Measurements from ENCODE around the gene MMD.
"Not testable (repeated sequence)": the region's sequence is repeated elsewhere in the genome, so short reads cannot be mapped to it uniquely, and the experiment has no call there.

Gene MMD

GRCh38 chr17:55395803-55396505 lies 25.7 kb downstream of the MMD start:
- no peak for DNase-seq (ENCODE audit: low read depth, low spot score)

- no peak for DNase-seq (ENCODE audit: low read depth, low spot score)
These were observed 27.1 kb downstream of the MMD start for GRCh38 chr17:55394357-55395021.

- no peak for DNase-seq (ENCODE audit: low read depth, low spot score)
These were observed 29.7 kb downstream of the MMD start for GRCh38 chr17:55391764-55392467.

DNA sequence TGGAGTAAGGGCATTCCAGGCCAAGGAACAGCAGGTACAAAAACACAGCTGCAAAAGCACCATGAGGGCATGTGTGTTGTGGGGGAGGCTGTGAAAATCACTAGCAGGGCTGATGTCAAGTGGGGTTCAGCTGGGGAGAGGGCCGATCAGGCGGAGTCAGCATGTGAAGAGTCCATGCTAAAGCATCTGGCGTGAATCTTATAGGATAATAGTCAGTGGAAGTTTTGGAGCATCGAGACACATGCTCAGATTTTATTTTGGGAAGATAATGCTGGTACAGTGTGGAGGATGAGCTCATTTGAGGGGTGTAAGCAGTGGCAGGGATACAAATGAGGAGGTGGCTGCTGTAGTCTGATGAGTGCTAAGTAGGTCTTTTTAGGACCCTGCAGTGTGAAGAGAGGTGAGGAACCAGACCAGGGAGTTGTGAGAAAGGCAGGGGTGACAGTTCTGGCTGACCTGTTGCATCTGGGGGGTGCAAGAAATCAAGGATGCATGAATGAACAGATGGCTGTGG lies 30.3 kb downstream of the MMD start:
- no peak for DNase-seq (ENCODE audit: low read depth, low spot score)

DNA sequence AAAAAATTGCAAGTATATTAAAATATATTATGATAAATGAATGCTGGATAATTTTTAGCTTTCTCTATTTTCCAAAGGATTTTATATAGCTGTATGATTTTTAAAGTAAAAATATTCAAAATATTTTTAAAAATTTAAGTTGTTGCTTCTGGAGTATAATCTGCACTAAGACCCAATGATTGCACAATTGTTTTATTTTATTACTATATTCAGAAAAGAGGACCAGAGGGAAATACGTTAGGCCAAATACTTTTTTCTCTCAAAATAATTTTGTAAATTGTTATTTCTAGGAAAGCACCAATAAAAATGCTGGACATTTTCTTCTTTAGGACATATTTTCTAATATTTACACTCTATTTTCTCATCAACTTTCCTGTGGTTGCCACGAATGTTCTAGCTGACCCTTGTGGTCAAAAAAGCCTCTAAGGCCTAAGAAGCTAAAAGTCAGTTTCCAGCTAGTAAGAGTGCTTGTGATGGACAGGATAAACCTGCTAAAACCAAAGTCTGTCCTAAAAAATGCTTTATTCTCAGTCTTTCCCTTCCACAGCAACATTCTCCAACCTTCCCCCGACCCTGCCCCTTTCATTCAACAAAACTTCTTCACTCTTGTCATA lies 31.2 kb downstream of the MMD start:
- no peak for DNase-seq (ENCODE audit: low read depth, low spot score)

DNA sequence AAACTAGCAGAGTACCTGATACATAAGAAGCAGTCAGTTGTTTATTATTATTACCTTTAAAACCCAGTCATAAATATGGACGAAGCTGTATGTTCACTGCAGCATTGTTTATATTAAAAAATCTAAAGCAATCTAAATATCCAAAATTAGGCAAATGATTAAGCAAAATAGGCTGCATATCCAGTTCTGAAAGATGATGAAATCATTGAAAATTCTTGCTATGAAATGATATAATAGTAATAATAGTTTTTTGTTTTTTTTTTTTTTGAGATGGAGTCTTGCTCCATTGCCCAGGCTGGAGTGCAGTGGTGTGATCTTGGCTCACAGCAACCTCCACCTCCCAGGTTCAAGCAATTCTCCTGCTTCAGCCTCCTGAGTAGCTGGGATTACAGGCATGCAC lies 31.9 kb downstream of the MMD start:
- not testable (repeated sequence) for DNase-seq (ENCODE audit: low read depth, low spot score)

GRCh38 chr17:55388842-55389241 lies 32.8 kb downstream of the MMD start:
- DNase-seq (ENCODE audit: low read depth, low spot score) = peak; percentile 18

GRCh38 chr17:55386796-55387332 lies 34.8 kb downstream of the MMD start:
- no peak for DNase-seq (ENCODE audit: low read depth, low spot score)

DNA sequence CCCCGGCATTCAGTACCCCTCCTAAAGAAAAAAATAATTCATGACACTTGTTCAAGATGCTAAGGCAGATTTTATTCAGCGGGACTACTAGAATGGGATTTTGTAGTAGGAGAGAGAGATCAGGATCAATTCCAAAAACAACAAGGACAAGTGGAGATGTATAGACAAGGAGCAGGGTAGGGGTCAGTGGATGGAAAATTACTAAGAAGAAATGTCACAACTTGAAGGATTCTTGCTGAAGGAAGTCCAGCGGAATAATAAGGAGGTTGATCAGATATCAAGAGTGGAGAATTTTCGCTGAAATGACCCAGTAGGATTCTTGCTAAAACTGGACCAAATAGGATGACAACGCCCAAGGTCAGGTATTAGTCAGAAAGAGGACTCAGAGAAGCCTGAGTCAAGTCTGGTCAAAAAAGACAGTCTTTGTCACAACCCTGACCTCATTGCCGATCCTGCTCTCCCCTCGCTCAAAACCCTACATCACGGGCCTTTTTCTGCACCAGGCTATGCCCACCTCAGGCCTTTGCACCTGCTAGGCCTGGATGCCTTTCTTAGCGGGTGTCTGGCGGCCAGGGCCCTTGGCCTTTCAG lies 36.9 kb downstream of the MMD start:
- DNase-seq (ENCODE audit: low read depth, low spot score) = no peak

DNA sequence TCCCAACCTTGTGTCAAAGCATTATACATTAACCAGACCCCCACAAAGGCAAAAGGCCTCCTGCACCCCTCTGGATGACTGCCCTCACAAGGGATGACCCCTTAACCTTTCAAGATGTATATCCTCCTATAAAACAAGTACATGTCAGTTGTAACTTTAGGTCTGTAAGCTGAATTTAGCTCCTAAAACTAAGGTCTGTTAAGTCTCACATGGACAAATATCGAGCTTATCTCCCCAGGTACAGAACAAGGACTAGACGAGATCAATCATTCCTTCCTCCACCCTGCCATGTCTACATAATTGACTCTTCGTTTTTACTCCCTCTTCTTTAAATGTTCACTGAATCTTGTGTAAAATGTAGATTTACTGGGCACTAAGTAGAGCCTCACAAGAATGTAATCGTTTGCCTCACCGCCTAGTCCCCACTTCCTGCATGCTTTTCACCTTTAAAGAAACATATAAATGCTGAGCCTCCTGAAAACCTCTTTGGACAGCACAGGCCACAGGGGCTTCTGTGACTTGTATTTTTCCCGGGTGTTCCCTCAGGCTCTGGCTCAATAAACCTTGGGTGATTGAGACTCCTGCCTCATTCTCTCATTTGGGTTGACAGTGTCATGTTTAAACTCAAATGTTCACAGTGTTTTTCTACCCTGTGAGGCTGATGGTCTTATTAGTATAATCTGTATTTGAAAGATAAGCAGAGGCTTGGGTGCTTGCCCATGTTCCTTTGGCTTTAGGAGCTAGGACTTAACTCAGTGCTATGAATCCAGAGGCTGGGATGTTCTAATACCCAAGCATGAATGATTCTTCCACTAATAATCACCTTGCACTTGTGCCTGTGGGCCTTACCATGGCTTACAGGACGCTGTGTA lies 37.6 kb downstream of the MMD start:
- peak; percentile 34 for DNase-seq (ENCODE audit: low read depth, low spot score)

- DNase-seq (ENCODE audit: low read depth, low spot score) = no peak
These were observed 40.4 kb downstream of the MMD start for GRCh38 chr17:55381017-55381770.

DNA sequence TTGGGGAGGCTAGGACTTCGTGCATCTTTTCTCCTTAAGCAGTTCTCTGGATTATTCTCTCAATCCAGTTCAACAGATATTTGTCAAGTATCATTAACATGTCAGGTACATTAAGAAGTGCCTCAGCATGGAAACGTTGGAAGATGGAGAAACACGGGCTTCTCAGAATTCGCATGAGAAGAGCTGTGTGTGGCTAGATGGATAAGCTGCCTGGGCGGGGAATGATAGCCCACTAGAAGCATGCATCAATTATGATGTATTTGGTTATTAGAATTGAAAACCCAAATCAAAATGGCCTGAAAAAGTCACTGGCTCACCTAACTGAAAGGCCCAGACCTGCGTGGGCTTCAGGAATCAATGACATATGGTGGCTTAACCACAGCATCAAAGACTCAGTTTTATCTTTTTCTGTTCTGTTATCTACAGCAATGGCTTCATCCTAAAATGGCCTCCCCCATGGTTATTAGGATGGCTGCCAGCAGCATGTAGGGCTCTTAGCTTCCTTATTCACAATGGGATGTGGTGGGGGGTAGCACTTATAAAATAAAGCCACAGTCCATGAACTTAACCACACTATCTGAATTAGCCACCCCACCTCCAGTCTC lies 43.9 kb downstream of the MMD start:
- no peak for DNase-seq (ENCODE audit: low read depth, low spot score)

DNA sequence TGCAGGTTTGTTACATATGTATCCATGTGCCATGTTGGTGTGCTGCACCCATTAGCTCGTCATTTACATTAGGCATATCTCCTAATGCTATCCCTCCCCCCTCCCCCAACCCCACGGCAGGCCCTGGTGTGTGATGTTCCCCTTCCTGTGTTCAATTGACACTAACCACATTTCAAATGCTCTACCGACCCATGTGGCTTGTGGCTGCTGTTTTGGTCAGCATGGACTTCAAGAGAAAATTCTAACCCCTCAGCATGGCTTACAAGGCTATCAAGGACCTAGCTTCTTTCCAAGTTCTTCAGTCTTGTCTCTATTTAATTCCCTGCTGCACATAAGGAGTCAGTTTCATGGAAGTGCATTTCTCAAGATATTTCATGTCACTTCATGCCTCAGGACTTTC lies 52.9 kb downstream of the MMD start:
- no peak for DNase-seq (ENCODE audit: low read depth, low spot score)

- peak; percentile 18 for DNase-seq (ENCODE audit: low read depth, low spot score)
These were observed 55.6 kb downstream of the MMD start for GRCh38 chr17:55366020-55366481.

DNA sequence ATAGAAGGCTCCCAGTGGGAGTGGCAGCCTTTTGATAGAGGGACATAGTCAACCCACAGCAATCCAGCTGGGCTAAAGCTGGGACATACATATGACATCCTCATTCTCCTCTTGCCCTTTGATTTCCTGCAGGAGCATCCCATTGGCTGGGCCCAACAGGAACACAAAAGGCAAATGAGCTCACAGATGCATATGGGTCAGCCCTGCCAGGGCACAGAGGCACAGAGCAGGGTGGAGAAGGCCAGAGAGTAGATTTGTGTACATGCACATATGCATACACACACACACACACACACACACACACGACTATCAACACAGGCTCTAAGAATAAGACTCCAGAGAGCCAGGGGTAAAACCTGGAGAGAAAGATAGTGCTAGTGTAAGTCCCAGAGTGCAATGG lies 58.6 kb downstream of the MMD start:
- no peak for DNase-seq (ENCODE audit: low read depth, low spot score)

DNA sequence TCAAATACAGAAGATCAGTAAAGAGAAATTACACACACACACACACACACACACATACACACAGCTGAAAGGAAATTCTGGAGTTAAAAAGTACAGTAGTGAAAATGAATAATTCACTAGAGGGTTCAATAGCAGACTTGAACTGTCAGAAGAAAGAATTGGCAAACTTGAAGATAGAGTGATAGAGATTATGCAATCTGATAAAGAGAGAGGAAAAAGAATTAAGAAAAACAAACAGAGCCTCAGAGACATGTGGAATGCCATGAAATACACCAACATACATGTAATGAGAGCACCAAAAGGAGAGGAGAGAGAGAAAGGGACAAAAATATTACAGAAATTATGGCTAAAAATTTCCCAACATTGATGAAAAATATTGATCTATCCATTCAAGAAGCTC lies 60.7 kb downstream of the MMD start:
- no peak for DNase-seq (ENCODE audit: low read depth, low spot score)

- peak; percentile 59 for DNase-seq (ENCODE audit: low read depth, low spot score)
These were observed 65.0 kb downstream of the MMD start for GRCh38 chr17:55356434-55357328.

DNA sequence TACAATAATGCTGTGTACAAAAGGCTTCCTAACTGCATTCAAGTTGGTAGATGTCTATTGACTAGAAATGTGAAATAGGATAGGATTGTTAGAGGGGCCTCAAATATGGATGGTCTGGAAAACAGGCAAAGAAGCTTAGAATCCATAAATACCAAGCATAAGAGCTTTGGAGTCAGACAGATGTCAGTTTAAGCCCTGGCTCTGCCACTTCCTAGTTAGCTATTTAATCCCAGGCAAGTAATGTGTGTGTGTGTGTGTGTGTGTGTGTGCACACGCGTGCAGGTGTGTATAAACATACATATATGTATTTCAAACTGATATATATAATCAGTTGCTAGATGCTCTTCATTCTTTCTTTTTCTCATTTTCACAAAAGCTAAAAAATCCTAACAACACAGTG lies 66.7 kb downstream of the MMD start:
- DNase-seq (ENCODE audit: low read depth, low spot score) = no peak
